CD4-positive, alpha-beta T cell treated with Interleukin-4 for 4 hours (primary cell): ENCODE data around the gene RNF141.

Source experiments
- DNase-seq: peaks from one replicate; pipeline ENCODE4 v3.0.0-alpha.2; 2020

Gene RNF141

DNA sequence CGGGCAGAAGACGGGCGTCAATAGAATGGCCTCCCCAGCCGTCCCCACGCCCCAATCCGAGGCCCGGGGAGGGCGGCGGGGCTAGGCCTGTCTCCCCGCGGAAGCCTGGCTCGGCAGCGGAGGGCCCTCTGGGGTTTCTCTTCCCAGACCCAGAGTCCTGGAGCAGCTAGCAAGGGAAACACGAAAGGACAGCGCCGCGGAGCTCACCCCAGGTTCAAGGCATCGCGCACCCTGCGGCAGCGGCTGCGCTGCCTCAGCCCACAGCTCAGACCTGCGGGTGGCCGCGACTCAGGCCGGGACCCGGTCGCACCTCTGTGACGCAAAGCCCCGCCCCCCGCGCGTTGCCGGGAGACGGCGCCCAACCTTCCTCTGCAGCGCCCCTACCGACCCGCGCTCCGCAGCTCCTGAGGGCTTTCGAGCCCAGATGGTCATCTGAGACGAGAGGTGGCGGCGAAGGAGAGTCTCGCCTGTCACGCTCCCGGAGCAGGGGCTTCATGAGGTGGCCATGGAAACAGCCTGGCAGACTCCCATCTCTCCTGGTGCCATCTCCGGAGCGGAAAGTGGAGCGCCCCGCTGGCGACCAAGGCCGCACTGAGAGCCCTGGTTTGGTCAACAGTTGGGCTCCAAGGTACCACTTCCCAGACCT, at the start of gene RNF141:
Gene RNF141, minus strand, starts transcription at position 273 of the 646 bp plus-strand sequence. CDS start 7,029 bp downstream, outside the sequence.
- peak; percentile 89 for DNase-seq

DNA sequence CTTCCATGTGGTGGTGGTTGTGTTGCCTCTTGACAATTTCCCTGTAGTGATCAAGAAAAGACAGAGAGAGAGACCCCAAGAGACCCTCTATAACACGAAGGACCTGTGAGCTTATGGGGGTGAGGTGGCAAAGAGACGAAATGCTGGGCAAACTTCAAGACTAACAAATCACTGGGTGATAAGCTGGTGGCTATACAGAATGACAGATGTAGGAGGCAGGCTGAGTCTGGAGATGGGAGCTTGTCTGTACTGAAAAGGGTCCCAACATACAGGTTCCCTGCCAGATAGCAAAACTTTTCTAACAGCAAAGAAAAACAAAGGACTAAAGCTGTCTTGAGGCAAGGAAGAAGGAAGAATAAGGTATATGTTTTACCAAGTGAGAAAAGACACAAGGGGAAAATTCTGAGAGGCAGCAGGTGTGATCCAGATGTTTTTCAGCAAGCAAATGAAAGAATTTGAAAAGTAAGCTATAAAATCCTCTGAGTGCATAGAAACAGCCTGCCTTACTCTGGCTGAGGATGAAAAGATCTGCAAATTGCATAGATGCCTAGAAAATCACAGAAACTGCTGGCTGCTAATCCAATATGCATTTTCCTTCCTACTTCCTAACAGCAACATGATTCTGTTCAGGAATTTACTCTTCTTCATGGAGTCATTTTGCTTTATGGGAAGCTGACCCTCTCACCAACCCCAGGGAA, 49.4 kb upstream of the RNF141 start:
- DNase-seq = no peak

DNA sequence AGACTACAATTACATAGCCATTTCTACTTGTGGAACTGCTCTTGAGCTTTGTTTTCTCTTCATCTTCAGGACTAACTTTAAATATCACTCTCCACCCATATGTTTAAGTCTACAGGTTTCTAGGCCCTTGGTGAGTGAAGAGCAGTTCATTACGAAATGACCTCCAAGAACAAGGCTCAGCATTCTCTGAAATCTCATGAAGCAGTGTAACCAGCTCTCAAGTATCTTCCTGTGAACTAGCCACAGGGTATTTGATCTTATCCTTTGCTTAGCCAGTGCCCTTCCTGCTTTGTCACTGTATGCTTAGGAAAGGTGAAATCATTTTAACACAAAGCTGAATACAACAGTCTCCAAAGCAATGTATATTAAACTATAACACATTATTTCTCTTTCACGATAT, 47.9 kb upstream of the RNF141 start:
- no peak for DNase-seq

DNA sequence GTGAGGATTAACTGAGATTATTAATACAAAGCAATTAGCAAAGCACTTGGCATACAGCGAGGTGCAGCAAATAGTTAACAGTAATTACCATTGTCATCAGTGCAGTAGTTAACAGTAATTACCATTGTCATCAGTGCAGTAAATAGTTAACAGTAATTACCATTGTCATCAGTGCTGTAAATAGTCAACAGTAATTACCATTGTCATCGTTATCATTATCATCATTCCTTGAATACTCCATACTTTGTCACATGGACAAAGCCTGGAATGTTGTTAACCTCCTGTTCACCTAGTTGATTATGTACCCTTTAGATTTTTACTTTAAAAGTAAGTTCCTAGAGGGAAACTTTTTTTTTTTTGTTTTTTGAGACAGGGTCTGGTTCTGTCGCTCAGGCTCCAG, 47.0 kb upstream of the RNF141 start:
- DNase-seq = no peak

- DNase-seq = no peak
Observed at GRCh38 chr11:10587388-10587787, 46.4 kb upstream of the RNF141 start.

DNA sequence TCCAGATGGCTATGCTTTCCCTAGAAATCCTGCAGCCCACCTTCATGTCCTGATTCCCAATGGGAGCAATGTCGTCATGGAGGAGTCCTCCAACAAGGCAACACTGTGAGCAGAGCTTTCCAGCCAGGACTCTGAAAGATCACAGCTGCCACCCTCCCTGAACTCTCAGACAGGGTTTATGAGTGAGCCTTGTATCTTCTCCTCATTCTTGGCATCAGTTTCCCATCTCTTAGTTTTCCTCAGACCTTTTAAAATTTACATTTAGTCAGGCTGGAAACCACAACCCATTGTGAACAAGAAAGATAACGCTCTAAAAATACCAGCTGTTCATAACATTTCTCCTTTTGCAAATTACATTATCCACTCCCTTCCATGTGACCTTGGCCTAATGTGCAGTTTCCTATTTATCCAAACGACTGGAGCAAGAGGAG, 43.1 kb upstream of the RNF141 start:
- DNase-seq = no peak

GRCh38 chr11:10581481-10582019, 40.6 kb upstream of the RNF141 start:
- peak; percentile 24 for DNase-seq

DNA sequence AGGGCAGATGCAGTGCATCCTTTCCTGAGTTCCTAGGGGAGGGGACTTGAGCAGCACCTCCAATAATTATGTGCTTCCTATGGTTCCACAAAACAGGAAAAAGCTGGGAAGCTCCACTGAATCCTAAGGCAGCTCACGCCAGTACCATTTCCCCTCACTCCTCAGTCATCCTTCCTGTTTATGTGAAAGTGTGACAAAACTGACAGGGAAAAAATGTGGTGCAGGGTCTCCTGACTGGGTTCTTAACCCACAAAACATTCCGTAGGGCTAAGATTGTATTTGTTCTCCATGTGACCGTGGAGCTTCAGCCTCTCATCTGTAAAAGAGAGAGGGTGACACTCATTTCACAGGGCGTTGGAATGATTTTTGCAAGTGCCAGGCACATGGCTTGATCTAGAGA, 39.6 kb upstream of the RNF141 start:
- no peak for DNase-seq

- DNase-seq = no peak
Observed at GRCh38 chr11:10579700-10580099, 38.7 kb upstream of the RNF141 start.

- no peak for DNase-seq
Observed at GRCh38 chr11:10576035-10576398, 35.0 kb upstream of the RNF141 start.

DNA sequence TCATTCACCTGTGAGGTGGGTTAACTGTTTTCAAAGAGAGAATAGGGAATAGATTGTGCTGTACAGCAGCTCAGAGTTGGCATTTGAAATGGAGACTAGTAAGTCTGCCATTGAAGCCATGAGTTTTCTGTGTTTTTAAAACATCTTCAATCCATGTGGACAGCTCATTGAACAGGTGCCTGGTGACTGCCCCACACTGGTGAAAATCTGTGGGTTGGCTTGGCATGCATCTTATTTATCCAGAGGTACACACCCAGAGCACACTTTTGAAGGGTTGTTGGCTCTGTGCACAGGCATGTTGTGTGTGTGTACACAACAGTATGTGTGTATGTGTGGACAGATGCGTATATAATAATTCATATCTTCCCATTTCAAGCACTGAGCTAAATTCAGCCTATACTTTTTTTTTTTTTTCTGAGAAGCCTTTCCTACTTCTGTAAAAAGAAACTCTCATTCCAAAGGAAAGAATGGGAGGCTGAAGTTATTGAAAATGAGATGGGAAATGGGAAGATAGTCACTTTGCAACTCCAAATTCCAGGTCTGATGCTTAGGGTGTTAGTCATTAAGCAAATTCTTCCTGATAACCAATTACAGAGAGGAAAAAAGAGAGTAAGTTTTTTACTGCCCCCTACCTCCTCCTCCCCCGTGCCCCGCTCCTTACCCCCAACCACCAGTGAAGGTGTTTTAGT, 34.5 kb upstream of the RNF141 start:
- DNase-seq = no peak

GRCh38 chr11:10573556-10573955, 32.6 kb upstream of the RNF141 start:
- no peak for DNase-seq

DNA sequence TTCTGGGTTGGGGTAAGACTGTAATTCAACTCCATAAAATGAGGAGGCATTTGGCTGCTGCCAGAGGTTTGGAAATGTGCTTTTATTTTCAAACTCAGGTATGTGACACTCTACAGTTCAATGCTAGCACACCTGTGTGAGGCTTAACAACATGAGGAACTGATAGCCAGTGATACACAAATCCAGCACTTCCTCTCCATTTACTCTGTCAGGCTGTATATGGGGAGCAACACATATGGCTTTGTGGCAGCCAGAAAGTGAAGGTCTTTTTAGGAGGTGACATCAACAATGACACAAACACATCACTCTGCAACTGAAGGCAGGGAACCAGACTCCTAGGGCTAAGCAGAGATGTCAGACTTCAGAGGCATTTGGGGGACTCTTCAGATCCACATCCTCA, 32.0 kb upstream of the RNF141 start:
- no peak for DNase-seq

DNA sequence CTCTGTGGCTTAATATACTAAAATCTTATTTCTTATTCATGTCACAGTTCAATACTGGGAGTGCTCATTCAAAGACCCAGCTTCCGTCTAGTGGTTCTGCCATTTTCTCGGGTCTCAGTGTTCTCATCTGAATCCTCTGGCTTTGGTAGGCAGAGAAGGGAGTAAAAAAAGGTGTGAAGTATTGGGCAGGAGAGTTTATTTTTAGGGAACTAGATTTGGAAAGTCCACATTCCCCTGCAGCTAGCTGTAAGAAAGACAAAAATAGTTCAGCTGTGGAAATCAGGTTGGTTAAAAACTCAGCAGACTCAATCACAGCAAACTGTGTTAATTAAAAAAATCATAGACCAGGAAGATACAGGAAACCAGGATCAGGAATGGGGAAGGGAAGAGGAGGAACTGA, 31.5 kb upstream of the RNF141 start:
- DNase-seq = no peak

GRCh38 chr11:10568486-10568941, 27.5 kb upstream of the RNF141 start, which contains the start of gene LYVE1:
Gene LYVE1, minus strand, starts transcription at chr11:10568665. Its CDS starts 133 bp downstream, at chr11:10568532.
- no peak for DNase-seq

GRCh38 chr11:10567446-10567845, 26.5 kb upstream of the RNF141 start:
- DNase-seq = no peak

GRCh38 chr11:10566257-10566957, 25.4 kb upstream of the RNF141 start:
- DNase-seq = no peak

DNA sequence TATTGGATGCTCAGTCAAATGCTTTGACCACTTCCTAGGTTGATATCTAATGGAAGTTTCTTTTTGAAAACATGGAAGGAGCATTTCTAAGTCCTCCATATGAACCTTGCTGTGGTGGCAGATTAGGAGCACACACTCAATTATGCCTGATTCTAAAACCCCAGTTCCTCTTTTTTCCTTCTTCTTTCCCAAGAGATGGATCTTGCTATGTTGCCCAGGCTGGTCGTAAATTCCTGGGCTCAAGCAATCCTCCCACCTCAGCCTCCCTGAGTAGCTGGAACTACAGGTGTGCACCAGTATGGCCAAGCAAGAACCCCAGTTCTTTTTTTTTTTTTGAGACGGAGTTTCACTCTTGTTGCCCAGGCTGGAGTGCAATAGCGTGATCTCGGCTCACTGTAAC, 24.5 kb upstream of the RNF141 start:
- no peak for DNase-seq

DNA sequence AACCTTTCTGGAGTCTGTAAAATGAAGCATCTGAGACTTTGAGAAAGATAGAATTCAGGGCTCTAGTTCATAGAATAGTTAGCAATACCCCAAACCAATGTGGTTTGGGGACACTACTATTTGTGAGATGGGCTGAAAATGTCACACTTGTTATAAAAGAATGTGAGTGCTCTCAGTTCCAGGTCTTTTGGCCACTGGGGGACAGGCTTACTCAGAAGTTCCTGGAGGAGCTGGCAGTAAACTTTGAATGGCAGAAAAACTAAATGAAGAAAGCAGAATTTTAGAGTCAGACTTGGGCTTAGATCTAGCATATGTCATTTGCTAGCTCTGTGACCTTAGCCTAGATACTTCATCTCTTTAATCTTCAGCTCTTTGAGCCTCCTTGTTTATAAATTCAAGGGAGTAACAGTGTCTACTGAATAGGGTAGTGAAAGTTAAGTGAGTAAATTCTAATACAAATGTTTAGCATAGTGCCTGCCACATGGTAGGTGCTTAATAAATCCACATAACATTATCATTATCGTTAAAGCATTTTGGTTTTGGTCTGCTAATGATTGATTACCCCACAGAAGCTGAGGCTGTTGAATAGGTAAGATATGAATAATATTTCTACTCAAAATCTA, 23.8 kb upstream of the RNF141 start:
- DNase-seq = no peak

GRCh38 chr11:10564030-10564429, 23.0 kb upstream of the RNF141 start:
- no peak for DNase-seq

DNA sequence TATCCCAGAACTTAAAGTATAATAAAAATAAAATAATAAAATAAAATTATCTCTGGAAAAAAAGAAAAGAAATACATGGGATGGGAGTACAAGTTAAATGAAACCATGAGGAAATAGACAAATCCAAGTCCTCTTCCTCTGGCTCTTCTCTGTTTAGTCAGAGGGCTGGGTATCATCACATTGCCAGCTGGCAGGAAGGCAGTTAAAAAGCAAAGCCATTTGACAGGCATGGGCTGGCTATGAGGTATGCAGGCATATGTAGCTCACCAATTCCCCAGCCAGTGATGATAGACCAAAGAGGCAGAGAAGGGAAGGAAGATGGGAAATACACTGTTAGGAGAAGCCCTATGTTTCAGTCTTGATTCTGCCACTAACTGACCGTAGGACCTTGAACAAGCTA, 21.0 kb upstream of the RNF141 start:
- DNase-seq = no peak

DNA sequence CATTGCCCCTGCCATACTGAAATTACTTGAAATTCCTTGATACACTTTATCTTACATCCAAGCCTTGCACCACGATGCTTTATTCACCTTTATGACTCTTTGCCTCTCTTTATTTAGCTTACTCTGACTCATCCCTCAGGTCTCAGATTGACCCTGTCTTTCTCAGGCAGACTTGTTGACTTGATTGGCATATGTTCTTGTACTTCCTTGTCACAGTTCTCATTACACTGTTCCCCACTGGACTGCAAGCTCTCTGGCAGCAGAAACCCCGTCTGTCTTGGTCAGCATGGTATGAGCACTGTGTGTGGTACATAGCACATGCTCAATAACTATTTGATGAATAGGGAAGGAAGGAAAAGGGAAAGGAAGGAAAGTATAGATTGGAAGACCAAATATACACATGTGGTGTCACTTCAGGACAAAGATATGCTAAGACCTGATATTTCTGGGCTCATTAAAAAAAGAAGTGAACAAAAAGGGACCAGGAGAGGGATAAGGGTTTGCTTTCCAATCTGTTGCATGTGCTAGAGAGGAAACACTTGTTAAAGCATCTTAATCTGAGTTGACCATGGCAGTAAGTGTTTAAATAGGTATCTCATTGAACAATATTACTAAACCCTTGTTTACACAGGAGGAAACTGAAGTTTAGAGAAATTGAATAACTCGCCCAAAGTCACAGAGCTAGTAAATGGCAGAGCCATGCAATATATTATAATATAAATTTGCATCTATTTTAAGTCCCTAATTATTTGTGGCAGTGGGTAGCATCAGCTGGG, 20.2 kb upstream of the RNF141 start:
- DNase-seq = no peak
